ENCODE data around the gene SYNE1. TPM values are rescaled to one million over a fixed set of nuclear protein-coding genes. Genes with fewer than 3 reads are reported as not detected.

SYNE1 gene
- total and polyA plus RNA-seq, 2 of the 8 experiments (the other 6 are each of a cell fraction or from before 2014, with no cell fraction given), result 2.8 to 5.5 TPM

GRCh38 chr6:152292555-152292954 lies 344.6 kb downstream of the SYNE1 start (continued):
- no peak for TF ChIP-seq HDAC6 (IDR thresholded peaks at IDR 0.05; ENCODE audit: low read depth, low read length)
- no peak for TF ChIP-seq E2F6 (IDR thresholded peaks at IDR 0.05)
- no peak for TF ChIP-seq CEBPB (IDR thresholded peaks at IDR 0.05; ENCODE audit: low read depth, low read length)
- TF ChIP-seq CHD1 (IDR thresholded peaks at IDR 0.05; ENCODE audit: low read depth, low read length), result no peak

Measured in H1 (cell line).